Measurements from ENCODE around the gene ZBTB48.
"Not testable (repeated sequence)": the region's sequence is repeated elsewhere in the genome, so short reads cannot be mapped to it uniquely, and the experiment has no call there.

Gene ZBTB48

DNA sequence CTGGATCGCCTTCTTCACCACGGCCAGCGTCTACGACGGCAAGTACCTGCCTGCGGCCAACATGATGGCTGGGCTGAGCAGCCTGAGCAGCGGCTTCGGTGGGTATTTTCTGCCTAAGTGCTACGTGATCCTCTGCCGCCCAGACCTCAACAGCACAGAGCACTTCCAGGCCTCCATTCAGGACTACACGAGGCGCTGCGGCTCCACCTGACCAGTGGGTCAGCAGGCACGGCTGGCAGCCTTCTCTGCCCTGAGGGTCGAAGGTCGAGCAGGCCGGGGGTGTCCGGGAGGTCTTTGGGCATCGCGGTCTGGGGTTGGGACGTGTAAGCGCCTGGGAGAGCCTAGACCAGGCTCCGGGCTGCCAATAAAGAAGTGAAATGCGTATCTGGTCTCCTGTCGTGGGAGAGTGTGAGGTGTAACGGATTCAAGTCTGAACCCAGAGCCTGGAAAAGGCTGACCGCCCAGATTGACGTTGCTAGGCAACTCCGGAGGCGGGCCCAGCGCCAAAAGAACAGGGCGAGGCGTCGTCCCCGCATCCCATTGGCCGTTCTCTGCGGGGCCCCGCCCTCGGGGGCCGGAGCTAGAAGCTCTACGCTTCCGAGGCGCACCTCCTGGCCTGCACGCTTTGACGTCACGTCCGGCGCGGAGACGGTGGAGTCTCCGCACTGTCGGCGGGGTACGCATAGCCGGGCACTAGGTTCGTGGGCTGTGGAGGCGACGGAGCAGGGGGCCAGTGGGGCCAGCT lies at the start of gene ZBTB48:
Gene ZBTB48, plus strand, starts transcription at position 621 of the 745 bp plus-strand sequence. CDS start 616 bp downstream, outside the sequence.
- DNase-seq, result peak; percentile 100

- no peak for DNase-seq
Observed at GRCh38 chr1:6530504-6531160, 49.2 kb upstream of the ZBTB48 start.

- no peak for DNase-seq
Observed at GRCh38 chr1:6531996-6532395, 47.8 kb upstream of the ZBTB48 start.

DNA sequence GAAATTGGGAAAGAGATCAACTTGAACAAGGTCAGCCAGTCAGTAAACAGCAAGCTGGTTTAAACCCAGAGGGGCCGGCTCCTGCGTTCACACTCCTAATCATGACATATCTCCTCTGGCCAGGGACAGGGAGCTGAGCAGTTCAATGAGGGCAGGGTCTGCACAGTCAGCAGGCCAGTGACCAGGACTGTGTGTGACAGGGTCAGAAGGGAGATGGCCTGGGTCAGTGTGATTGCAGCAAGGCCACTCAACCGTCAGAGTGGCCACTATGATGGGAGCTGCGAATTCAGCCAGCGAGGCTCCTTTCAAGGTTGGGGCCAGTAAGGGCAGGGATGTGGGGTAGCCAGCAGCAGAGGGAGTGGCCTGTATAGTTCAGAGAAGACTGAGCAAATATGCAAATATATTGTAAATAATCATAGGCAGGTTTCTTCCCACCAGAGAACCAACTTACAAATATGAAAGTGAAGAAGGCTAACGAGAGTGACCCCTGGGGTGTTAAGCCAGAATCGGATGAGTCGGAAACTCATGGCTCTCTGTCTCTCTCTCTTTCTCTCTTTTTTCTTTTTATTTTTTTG lies 45.5 kb upstream of the ZBTB48 start:
- no peak for DNase-seq

DNA sequence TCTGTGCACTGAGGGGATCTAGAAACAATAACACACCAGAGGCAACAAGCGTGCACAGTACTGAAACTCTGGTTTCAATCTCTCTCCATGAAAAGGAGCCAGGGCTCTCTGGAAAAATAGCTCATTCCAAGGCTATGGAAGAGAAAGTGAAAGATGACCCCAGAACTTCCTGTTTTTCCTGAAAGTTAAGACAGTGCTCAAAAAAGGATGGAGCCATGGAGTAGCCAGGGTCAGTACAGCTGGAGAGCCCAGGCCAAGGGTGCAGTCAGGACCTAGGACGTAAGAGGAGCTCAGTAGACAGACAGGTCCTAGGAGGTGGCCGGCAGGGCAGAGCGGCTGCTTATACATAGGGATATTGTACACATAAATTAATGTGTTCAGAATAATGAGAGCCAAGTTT lies 44.6 kb upstream of the ZBTB48 start:
- DNase-seq, result no peak

- no peak for DNase-seq
Observed at GRCh38 chr1:6536291-6536690, 43.5 kb upstream of the ZBTB48 start.

GRCh38 chr1:6538956-6539355 lies 40.8 kb upstream of the ZBTB48 start:
- no peak for DNase-seq

GRCh38 chr1:6544831-6545230 lies 35.0 kb upstream of the ZBTB48 start:
- no peak for DNase-seq

DNA sequence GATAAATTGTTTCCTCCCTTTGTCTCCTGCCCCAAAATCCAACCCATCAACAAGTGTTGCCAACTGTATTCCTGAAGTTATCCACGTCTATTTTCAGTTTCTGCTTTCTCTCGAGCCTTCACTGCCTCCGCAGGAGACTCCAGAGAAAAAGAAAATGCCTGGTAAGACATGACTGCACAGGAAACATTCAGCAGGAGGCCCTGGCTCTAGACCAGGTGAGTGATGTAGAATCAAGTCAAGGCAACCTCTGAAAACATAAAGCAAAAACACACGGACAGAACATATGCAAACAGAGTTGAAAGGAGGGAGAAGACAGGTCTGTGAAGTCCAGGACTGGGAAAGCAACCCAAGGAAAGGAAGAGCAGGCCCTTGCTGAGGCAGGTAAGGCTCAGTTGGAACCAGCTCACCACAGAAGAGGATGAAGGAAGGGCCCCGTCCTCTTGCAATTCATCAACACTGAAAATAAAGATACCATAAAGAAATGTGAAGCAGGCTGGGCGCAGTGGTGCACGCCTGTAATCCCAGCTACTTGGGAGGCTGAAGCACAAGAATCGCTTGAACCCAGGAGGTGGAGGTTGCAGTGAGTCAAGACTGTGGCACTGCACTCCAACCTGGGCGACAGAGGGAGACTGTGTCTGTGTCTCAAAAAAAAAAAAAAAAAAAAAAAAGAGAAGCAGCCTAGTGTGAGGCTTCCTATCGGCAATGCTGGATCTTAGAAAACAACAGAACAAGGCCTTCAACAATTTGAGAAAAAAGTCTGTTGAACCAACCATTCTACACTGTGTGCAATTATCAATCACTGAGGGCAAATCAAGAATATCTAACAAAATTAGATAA lies 34.3 kb upstream of the ZBTB48 start:
- DNase-seq, result no peak

DNA sequence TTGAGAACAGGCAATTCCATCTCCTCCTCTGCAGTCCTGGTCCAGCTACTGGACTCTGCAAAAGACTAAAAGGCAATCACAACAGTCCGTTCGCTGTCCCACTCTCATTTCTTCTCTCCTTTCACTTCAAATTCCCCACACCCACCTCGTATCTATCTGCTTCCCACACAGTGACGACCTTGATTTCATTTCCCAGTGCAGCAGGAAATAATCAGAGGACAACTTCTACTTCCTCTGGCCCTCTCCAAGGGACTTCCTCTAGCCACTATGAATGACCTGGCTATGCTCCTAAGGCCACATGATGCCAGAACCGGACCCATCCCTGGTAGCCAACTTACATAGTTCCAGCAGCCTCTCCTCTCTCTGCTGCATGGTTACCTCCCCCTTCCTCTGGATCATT lies 33.5 kb upstream of the ZBTB48 start:
- DNase-seq, result no peak

DNA sequence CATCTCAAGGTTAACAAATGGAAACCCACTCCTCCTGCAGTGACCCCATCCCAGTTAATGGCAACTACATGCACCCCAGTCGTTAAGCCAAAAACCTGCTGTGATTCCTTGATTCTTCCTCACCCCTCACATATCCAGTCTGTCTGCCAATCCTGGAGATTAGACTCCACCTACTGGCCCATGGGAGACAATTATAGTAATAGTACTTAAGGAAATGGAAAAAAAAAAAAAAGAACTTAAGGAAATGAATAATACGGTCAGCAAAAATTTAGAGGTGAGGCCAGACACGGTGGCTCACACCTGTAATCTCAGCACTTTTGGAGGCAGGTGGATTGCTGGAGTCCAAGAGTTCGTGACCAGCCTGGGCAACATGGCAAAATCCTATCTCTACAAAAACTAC lies 32.5 kb upstream of the ZBTB48 start:
- no peak for DNase-seq

GRCh38 chr1:6554031-6554906 lies 25.5 kb upstream of the ZBTB48 start, which contains the start of gene NOL9:
NOL9 (minus strand) TSS chr1:6554513; CDS start chr1:6554502, 11 bp downstream.
- peak; percentile 99 for DNase-seq

DNA sequence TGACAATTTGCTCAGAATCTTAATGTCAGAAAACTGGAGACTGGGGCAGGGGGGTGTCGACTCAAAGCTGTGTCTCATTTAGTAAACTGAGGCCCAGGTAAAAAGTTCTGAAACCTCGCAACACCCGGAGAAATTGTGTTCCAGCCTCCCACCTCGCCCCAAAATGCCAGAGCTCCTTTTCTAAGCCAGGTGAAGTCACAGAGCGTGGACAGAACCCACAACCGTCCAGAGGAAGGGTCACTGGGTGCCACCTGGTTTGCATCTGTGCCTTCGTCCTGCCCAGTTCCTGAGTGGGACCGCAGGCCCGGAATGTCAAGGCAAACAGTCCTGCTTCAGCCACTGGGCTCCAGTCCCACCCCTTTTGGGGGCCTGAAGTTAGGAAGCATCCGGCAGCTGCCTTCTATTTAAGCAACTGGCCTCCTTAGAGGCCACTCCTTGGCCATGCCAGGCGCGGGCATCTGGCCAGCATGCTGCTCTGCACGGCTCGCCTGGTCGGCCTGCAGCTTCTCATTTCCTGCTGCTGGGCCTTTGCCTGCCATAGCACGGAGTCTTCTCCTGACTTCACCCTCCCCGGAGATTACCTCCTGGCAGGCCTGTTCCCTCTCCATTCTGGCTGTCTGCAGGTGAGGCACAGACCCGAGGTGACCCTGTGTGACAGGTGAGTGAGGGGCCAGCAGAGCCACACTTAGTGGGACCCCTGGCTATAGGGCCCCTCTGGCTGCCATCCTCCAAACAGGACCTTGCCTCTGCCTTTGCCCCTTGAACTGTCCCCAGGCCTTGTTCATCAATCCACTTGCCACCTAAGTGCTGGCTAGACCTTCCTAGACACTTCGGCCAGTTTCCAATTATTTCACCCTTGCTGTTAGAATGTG lies 24.7 kb upstream of the ZBTB48 start, which contains the start of gene TAS1R1:
Gene TAS1R1, plus strand, starts transcription at position 401 of the 872 bp plus-strand sequence. Its CDS starts 67 bp downstream, at position 468.
- DNase-seq, result no peak

- DNase-seq, result no peak
Observed at GRCh38 chr1:6557597-6557996, 22.2 kb upstream of the ZBTB48 start.

- DNase-seq, result not testable (repeated sequence)
Observed at GRCh38 chr1:6559161-6559560, 20.6 kb upstream of the ZBTB48 start.

GRCh38 chr1:6560267-6560666 lies 19.5 kb upstream of the ZBTB48 start:
- no peak for DNase-seq

GRCh38 chr1:6569033-6569432 lies 10.8 kb upstream of the ZBTB48 start:
- no peak for DNase-seq

GRCh38 chr1:6570100-6570499 lies 9.7 kb upstream of the ZBTB48 start:
- DNase-seq, result no peak

GRCh38 chr1:6570987-6571386 lies 8.8 kb upstream of the ZBTB48 start:
- no peak for DNase-seq

- no peak for DNase-seq
Observed at GRCh38 chr1:6572653-6573383, 7.0 kb upstream of the ZBTB48 start.
